HG02588 (cell line): ENCODE data around the gene RHCG.

Experiments
- ATAC-seq: cut with Tn5 transposase; IDR thresholded peaks from one replicate; pipeline ENCODE4 v1.9.1; 2021; ENCODE audit warnings: mild to moderate bottlenecking, moderate library complexity; ENCODE audit not compliant: unreplicated experiment

Gene RHCG

GRCh38 chr15:89496155-89497098 lies at the start of gene RHCG:
TSS of gene RHCG (minus strand) at chr15:89496583. CDS start at chr15:89496544, 39 bp downstream.
- no peak for ATAC-seq

GRCh38 chr15:89543389-89543788 lies 47.0 kb upstream of the RHCG start:
- ATAC-seq, result no peak

- ATAC-seq, result no peak
Observed at GRCh38 chr15:89542369-89542768, 46.0 kb upstream of the RHCG start.

DNA sequence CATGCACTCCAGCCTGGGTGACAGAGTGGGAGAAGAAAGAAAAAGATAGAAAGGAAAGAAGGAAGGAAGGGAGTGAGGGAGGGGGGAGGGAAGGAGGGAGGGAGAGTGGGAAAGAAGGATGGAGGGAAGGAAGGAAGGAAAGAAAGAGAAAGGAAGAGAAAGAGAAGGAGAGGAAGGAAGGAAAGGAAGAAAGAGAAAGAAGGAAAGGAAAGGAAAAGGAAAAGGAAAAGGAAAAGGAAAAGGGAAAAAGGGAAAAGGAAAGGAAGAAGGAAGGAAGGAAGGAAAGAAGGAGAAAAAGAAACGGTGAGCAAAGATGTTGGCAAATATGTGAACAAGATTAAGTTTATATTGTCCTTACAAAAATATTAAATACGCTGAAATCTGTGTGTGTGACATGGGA lies 42.6 kb upstream of the RHCG start:
- no peak for ATAC-seq

GRCh38 chr15:89533861-89534544 lies 37.6 kb upstream of the RHCG start:
- ATAC-seq, result no peak

- ATAC-seq, result no peak
Observed at GRCh38 chr15:89531796-89532537, 35.6 kb upstream of the RHCG start.

DNA sequence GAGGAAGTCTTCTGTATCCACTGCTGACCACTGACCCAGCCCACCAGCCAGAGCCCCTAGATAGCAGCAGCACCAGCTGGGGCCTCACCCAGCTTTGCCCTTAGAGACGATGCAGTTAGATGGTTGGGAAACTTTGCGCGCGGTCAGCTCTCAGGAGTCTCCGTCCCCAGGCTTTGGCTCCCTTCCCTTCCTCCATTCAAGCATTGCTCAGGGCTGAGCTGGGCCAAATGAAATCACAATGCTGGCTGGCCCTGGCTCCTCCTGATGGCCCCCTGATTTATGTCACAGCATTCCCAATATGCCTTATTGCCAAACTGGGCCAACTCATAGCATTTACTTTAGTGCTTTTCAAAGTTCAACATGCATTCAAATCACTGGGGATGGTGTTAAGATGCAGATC lies 34.6 kb upstream of the RHCG start:
- no peak for ATAC-seq

GRCh38 chr15:89528757-89529352 lies 32.5 kb upstream of the RHCG start:
- no peak for ATAC-seq

GRCh38 chr15:89526601-89527441 lies 30.4 kb upstream of the RHCG start:
- no peak for ATAC-seq

GRCh38 chr15:89526181-89526580 lies 29.8 kb upstream of the RHCG start:
- no peak for ATAC-seq

GRCh38 chr15:89524184-89524583 lies 27.8 kb upstream of the RHCG start:
- ATAC-seq, result no peak

- no peak for ATAC-seq
Observed at GRCh38 chr15:89523101-89523500, 26.7 kb upstream of the RHCG start.

DNA sequence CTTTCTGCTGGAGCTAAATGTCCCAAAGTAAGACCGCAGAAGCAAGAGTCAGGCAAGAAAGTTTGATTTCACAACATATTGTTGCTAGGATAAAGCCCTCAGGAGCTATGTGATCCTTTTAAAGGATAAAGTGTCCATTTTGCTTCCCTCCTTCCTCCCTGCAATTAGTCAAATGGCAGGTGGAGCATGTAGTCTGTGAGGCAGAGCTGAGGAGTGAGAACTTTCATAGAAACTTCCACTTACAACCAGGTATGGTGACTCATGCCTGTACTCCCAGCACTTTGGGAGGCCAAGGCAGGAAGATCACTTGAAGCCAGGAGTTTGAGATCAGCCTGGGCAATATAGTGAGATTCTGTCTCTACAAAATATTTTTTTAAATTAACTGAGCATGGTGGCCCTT lies 25.2 kb upstream of the RHCG start:
- ATAC-seq, result no peak

- ATAC-seq, result no peak
Observed at GRCh38 chr15:89515477-89515876, 19.1 kb upstream of the RHCG start.

DNA sequence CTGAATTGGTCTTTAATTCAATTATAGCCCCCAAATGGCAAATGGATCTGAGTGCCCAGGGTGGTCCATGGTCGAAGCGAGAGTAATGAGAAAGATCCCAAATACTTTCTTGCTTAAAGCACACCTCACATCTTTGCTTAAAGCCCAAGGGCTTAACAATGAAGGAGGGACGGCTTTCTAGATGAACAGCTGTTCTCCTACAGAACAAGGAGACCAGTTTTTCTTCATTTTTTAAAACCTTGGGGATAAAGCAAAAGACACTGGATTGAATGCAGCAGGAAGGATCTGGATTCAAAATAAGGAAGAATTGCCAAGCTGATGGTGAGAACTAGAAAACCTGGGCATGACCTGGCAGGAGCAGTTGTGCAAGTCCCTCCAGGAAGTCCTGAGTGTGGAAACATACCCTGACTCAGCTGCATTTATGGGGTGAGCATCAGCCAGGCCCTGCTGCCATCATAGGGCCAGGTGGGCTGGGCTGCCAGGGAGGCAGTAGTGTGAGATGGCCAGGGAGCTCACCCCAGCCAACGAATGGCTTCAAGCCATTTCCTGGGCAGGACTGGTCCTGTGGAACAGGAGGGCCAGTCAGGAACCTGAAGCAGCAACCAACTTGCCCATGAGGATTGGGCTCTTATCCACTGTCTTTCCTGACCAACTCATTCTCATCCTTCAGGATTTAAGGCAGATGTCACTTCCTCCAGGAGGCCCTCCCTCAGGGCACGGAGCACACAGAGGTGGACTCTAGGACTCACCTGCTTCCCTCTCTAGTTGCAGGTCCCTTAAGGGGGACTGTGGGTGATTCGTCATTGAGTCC lies 18.4 kb upstream of the RHCG start:
- no peak for ATAC-seq

- no peak for ATAC-seq
Observed at GRCh38 chr15:89514186-89514585, 17.8 kb upstream of the RHCG start.

DNA sequence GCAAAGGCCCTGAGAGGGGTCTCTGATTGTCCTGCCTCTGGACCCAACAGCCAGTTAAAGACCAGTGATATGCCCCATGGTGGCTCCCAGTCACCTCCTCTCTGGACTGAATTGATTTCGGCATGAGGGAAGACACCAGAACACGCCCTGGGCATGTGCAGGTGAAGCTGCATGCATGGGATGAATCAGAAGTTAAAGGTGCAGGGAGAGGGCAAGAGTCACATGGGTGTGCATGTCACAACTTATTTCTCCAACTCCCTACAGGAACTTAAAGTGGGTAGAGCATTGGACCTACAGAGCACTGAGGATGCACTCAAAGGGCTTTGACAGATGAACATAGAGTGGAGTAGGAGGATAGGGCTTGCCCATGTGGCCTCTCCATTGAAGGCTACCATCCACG lies 16.9 kb upstream of the RHCG start:
- no peak for ATAC-seq

GRCh38 chr15:89512631-89513030 lies 16.2 kb upstream of the RHCG start:
- no peak for ATAC-seq

DNA sequence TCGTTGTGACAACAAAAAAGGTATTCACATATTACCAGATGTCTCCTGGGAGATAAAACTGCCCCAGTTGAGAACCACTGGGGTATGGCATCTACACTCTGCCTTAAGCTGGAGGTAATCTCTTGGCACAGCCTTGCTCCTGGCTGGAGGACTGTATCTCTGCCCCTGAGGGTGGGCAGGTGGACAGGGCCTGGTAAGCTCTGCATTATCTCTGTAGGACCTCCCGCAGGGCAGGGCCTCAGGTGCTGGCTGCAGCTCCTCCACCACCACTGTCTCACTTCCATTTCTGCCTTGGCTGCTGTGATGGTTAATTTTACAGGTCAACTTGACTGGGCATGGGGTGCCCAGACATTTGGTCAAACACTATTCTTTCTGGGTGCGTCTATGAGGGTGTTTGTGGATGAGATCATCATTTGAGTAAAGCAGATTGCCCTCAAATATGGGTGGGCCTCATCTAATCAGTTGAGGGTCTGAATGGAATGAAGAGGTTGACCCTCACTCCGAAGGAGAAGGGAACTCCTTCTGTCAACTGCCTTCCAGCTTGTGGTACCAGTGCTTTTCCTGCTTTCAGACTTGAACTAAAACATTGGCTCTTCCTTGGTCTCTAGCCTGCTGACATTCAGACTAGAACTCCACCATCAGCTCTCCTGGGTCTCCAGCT lies 9.8 kb upstream of the RHCG start:
- no peak for ATAC-seq
